Activated CD8-positive, alpha-beta memory T cell treated with anti-CD3 and anti-CD28 coated beads, Interleukin-2, amount 50 U/mL, for 1 hour (primary cell): Measurements from ENCODE around the gene PCBP2.
A peak's percentile ranks its signal among the peaks of the same experiment; 100 is the strongest.

Experiments used
- DNase-seq: peaks from one replicate; pipeline ENCODE4 v3.0.0-alpha.2; 2020; ENCODE audit errors: extremely low read depth

Gene PCBP2

GRCh38 chr12:53508534-53509170 lies 56.8 kb downstream of the PCBP2 start:
- DNase-seq, result peak; percentile 43

- DNase-seq, result no peak
Observed at GRCh38 chr12:53510181-53510812, 58.4 kb downstream of the PCBP2 start.

- no peak for DNase-seq
Observed at GRCh38 chr12:53513712-53514410, 62.0 kb downstream of the PCBP2 start.

- no peak for DNase-seq
Observed at GRCh38 chr12:53514628-53515290, 62.9 kb downstream of the PCBP2 start.

GRCh38 chr12:53515291-53515680 lies 63.4 kb downstream of the PCBP2 start:
- DNase-seq, result no peak

GRCh38 chr12:53516758-53517455 lies 65.0 kb downstream of the PCBP2 start:
- no peak for DNase-seq

GRCh38 chr12:53518381-53518780 lies 66.5 kb downstream of the PCBP2 start:
- DNase-seq, result no peak

- no peak for DNase-seq
Observed at GRCh38 chr12:53523131-53523530, 71.2 kb downstream of the PCBP2 start.

GRCh38 chr12:53524476-53524875 lies 72.6 kb downstream of the PCBP2 start:
- DNase-seq, result no peak

- no peak for DNase-seq
Observed at GRCh38 chr12:53530061-53530460, 78.2 kb downstream of the PCBP2 start.
